Measurements from ENCODE around the gene ZBTB17. TPM values are rescaled to one million over a fixed set of nuclear protein-coding genes. Genes with fewer than 3 reads are reported as not detected.

Gene ZBTB17
- total RNA-seq, 1 experiment from 2014 or later, result 32.0 TPM

DNA sequence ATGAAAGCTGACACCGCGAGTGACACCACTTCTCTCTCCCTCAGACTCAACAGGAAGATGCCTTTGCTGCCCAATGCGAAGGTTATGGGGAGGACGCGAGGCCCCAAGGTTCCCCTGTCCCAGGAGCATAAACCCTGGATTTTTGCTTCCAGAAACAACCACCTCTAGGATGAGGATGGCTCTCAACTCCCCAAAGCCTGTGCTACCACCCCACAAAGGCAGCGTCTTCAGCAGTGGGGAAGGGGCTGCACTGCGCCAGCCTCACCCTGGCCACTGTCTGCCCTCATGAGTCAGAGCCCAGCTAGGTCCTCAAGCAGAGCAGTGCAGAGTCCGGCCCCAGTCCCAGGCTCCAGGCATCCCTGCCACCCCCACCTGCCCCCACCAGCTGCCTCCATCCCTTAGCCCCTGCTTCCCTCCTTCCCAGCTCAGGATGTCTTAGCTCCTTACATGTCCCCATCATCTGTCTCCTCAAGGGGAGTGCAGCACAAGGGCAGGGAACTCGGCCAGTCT is 21.2 kb upstream of the ZBTB17 start:
- H3K9me3 Mint-ChIP-seq, result no peaks in the 10 kb centered on the region
- ChIA-PET POLR2A (interaction anchor here (0.5 kb wide), 1 partner anchor 237 kb away, joined by 3 read pairs; no protein-coding TSS in a partner anchor), CTCF (interaction anchor here (0.6 to 2.3 kb wide), 9 partner anchors 10 to 205 kb away, joined by 3 to 9 read pairs (median 4); partner anchors contain the start of genes FAM131C, HSPB7 and ZBTB17)
- peaks cover 4% of the 10 kb centered on the region; the same call in 1 of the 2 replicates for H3K27me3 Mint-ChIP-seq (ENCODE audit: low read depth)
- no peak for DNase-seq (ENCODE audit: low spot score)
- no peak overlapping the region for H3K4me3 Mint-ChIP-seq
- TF ChIP-seq NR1H2 (CRISPR knock-in tag; IDR thresholded peaks at IDR 0.05) (no peak), ZNF423 (CRISPR knock-in tag; IDR thresholded peaks at IDR 0.05) (no peak), JAZF1 (CRISPR knock-in tag; IDR thresholded peaks at IDR 0.05) (no peak), SMAD4 (CRISPR knock-in tag; IDR thresholded peaks at IDR 0.05) (no peak), ZNF263 (CRISPR knock-in tag; IDR thresholded peaks at IDR 0.05; ENCODE audit: low read depth) (no peak), ZNF232 (CRISPR knock-in tag; IDR thresholded peaks at IDR 0.05) (no peak), FOXK1 (CRISPR knock-in tag; IDR thresholded peaks at IDR 0.05) (no peak), ZNF138 (CRISPR knock-in tag; conservative IDR thresholded peaks at IDR 0.05) (no peak)
- no peak for ATAC-seq
- H3K27ac Mint-ChIP-seq, result no peak overlapping the region
- H3K36me3 Mint-ChIP-seq, result no peaks in the 10 kb centered on the region
- no peaks in the 10 kb centered on the region for H3K4me1 Mint-ChIP-seq

DNA sequence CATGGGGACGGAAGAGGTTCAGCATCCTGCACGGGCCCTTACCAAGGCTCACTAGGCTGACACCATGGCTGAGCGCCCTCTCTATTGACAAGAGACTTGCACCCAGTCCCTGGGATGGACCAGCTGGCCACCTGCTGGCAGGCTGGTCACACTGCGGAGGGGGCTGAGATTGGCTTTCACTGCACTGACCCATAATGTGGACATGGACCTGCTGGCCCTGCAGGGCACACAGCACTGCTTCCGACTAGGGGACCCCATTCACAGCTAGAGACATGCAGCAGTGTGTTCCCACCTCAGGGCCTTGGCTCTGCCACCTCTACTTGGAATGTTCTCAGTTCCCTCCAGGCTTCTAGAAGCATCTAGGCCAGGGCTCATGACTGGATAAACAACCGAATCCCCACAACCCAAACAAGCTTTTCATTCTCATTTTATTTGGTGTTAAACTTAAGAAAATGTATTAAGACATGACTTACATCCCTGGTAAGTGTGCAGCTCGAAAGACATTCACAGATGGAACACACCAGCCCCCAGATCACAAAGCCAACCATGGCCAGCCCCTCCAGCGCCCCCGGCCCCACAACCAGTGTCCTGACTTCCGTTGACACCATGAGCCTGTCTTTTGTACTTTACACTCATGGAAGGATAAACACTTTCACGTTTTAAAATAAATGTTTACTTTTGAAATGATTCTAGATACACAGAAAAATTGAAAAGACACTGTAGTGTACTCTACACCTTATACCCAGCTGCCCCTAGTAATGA is 18.9 kb upstream of the ZBTB17 start:
- H3K4me1 Mint-ChIP-seq, result no peaks in the 10 kb centered on the region
- peak; percentile 60 for DNase-seq (ENCODE audit: low spot score)
- H3K36me3 Mint-ChIP-seq, result no peaks in the 10 kb centered on the region
- TF ChIP-seq ZNF671 (CRISPR knock-in tag; IDR thresholded peaks at IDR 0.05) (no peak), CTCF (IDR thresholded peaks at IDR 0.05) (peak; percentile 38), GTF2I (CRISPR knock-in tag; conservative IDR thresholded peaks at IDR 0.05) (no peak), NFE2L1 (CRISPR knock-in tag; IDR thresholded peaks at IDR 0.05) (no peak), ZNF416 (CRISPR knock-in tag; IDR thresholded peaks at IDR 0.05) (no peak), ZNF121 (CRISPR knock-in tag; IDR thresholded peaks at IDR 0.05) (peak; percentile 92)
- TF ChIP-seq, protein P1, sequence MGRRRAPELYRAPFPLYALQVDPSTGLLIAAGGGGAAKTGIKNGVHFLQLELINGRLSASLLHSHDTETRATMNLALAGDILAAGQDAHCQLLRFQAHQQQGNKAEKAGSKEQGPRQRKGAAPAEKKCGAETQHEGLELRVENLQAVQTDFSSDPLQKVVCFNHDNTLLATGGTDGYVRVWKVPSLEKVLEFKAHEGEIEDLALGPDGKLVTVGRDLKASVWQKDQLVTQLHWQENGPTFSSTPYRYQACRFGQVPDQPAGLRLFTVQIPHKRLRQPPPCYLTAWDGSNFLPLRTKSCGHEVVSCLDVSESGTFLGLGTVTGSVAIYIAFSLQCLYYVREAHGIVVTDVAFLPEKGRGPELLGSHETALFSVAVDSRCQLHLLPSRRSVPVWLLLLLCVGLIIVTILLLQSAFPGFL (CRISPR knock-in tag; IDR thresholded peaks at IDR 0.05; ENCODE audit: borderline replicate concordance), result no peak
- ChIA-PET CTCF (interaction anchor here (0.6 to 2.8 kb wide), 11 partner anchors 9 to 630 kb away, joined by 3 to 18 read pairs (median 4); partner anchors contain the start of genes FAM131C, SRARP and ZBTB17), POLR2A (interaction anchor here (0.9 kb wide), 1 partner anchor 179 kb away, joined by 3 read pairs; no protein-coding TSS in a partner anchor)
- peak; percentile 85 for ATAC-seq
- H3K4me3 Mint-ChIP-seq, result no peak overlapping the region
- H3K27ac Mint-ChIP-seq, result no peak overlapping the region
- H3K9me3 Mint-ChIP-seq, result no peaks in the 10 kb centered on the region
- H3K27me3 Mint-ChIP-seq (ENCODE audit: low read depth), result peaks cover 4% of the 10 kb centered on the region; the same call in 1 of the 2 replicates

- ChIA-PET POLR2A (no interaction called here), CTCF (interaction anchor here (1.0 to 2.8 kb wide), 7 partner anchors 10 to 202 kb away, joined by 3 to 18 read pairs (median 4); partner anchors contain the start of genes SRARP and ZBTB17)
- H3K9me3 Mint-ChIP-seq, result no peaks in the 10 kb centered on the region
- no peaks in the 10 kb centered on the region for H3K36me3 Mint-ChIP-seq
- no peak overlapping the region for H3K27ac Mint-ChIP-seq
- ATAC-seq (no peak), DNase-seq (ENCODE audit: low spot score) (no peak)
- peaks cover 4% of the 10 kb centered on the region; the same call in 1 of the 2 replicates for H3K27me3 Mint-ChIP-seq (ENCODE audit: low read depth)
- TF ChIP-seq GABPB1 (CRISPR knock-in tag; IDR thresholded peaks at IDR 0.05), result no peak
- no peak for TF ChIP-seq ZNF263 (CRISPR knock-in tag; IDR thresholded peaks at IDR 0.05; ENCODE audit: low read depth)
- no peak for TF ChIP-seq ZNF219 (CRISPR knock-in tag; IDR thresholded peaks at IDR 0.05; ENCODE audit: borderline replicate concordance)
- no peak for TF ChIP-seq ZNF416 (CRISPR knock-in tag; IDR thresholded peaks at IDR 0.05)
- no peak for TF ChIP-seq ZBTB21 (CRISPR knock-in tag; IDR thresholded peaks at IDR 0.05; ENCODE audit: borderline replicate concordance)
- no peak for TF ChIP-seq ATF1 (CRISPR knock-in tag; IDR thresholded peaks at IDR 0.05)
- TF ChIP-seq ELF4 (CRISPR knock-in tag; IDR thresholded peaks at IDR 0.05; ENCODE audit: low read depth), result no peak
- TF ChIP-seq, protein P2, sequence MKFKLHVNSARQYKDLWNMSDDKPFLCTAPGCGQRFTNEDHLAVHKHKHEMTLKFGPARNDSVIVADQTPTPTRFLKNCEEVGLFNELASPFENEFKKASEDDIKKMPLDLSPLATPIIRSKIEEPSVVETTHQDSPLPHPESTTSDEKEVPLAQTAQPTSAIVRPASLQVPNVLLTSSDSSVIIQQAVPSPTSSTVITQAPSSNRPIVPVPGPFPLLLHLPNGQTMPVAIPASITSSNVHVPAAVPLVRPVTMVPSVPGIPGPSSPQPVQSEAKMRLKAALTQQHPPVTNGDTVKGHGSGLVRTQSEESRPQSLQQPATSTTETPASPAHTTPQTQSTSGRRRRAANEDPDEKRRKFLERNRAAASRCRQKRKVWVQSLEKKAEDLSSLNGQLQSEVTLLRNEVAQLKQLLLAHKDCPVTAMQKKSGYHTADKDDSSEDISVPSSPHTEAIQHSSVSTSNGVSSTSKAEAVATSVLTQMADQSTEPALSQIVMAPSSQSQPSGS (CRISPR knock-in tag; IDR thresholded peaks at IDR 0.05; ENCODE audit: borderline replicate concordance, low read depth), result no peak
- H3K4me1 Mint-ChIP-seq, result no peaks in the 10 kb centered on the region
- H3K4me3 Mint-ChIP-seq, result no peak overlapping the region
These were observed 18.2 kb upstream of the ZBTB17 start for GRCh38 chr1:15994081-15994480.

Measured in WTC11 (cell line).